GM19467 (cell line): ENCODE measurements around the gene DSG3.

ENCODE experiments used
- ATAC-seq: cut with Tn5 transposase; IDR thresholded peaks from one replicate; pipeline ENCODE4 v1.9.1; 2021; ENCODE audit warnings: mild to moderate bottlenecking, moderate library complexity; ENCODE audit not compliant: unreplicated experiment

DSG3 gene

GRCh38 chr18:31511098-31511497 lies 63.6 kb downstream of the DSG3 start:
- no peak for ATAC-seq

- ATAC-seq, result no peak
These were observed 64.7 kb downstream of the DSG3 start for GRCh38 chr18:31512203-31512764.

DNA sequence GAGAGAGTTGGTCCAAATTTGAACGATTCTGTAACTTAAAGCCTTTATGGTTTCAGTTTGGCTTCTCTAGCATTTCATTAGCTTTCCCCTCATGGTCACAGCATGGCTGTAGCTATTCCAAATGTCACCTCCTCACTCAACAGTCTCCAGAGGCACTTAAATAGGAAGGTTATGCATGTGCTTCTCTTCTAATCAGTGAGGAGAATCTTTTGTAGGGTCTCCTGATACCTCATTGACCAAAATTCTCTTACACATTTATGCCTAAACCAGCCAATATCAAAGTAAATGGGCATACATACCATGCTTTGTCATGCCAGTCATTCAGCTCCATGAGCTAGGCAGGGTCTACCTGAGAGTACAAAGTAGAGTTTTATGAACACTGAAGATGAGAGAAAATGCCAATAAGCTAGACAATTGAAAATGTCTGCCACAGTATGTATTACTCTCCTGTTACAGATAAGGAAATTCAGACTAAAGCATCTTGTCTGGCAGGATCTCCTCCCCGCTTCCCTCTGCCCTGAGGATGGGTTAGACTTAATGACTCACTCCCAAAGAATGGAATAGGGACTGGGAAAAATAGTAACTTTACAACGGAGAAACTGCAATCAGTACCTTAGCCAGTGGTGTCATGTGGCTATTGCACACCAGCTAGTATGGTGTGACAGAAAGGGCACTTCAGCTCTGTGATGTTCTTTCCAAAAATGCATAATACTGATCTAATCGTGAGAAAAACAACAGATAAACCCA lies 65.8 kb downstream of the DSG3 start:
- ATAC-seq, result no peak

- no peak for ATAC-seq
These were observed 68.9 kb downstream of the DSG3 start for GRCh38 chr18:31516437-31516836.

DNA sequence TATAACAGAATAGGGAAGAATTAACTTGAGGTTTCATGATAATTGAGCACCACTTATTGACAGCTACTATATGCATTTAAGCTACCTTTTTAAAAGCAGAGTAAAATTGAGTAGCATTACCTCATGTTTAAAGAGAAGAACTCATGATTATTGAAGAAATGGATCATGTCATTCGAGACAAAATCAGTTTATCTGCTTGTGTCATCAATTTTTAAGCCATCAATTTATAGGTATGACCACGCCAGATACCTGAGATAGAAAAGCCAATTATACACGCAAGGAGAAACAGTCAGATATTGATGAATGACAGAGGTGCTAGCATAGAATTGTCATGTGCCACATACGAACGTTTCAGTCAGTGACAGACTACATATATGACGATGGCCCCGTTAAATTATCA lies 78.8 kb downstream of the DSG3 start:
- no peak for ATAC-seq
